Parathyroid adenoma (tissue), 2 donors: Measurements from ENCODE around the gene WRNIP1.

Experiments used
- H2AFZ ChIP-seq: fragments of 300-600 bp; sonication (generic); one replicate; pipeline ENCODE4 v1.7.0; 2017; ENCODE audit warnings: antibody characterized with exemption, mild to moderate bottlenecking
- H3K27ac ChIP-seq: fragments of 300-600 bp; sonication (generic); one replicate; pipeline ENCODE4 v1.7.0; 2017
- H3K27me3 ChIP-seq: fragments of 300-600 bp; sonication (generic); one replicate; pipeline ENCODE4 v1.7.0; 2017; ENCODE audit warnings: low read length; ENCODE audit not compliant: control insufficient read depth, insufficient read depth
- H3K36me3 ChIP-seq: fragments of 300-600 bp; sonication (generic); one replicate; pipeline ENCODE4 v1.7.0; 2017; ENCODE audit warnings: low read length; ENCODE audit not compliant: control insufficient read depth, insufficient read depth
- H3K4me1 ChIP-seq: fragments of 300-600 bp; sonication (generic); one replicate; pipeline ENCODE4 v1.7.0; 2017; ENCODE audit warnings: control low read depth
- H3K4me2 ChIP-seq: fragments of 300-600 bp; sonication (generic); one replicate; pipeline ENCODE4 v1.7.0; 2017; ENCODE audit warnings: low read length
- H3K4me3 ChIP-seq: fragments of 300-600 bp; sonication (generic); one replicate; pipeline ENCODE4 v1.7.0; 2017; ENCODE audit warnings: low read depth, low read length
- H3K79me2 ChIP-seq: fragments of 300-600 bp; sonication (generic); one replicate; pipeline ENCODE4 v1.7.0; 2017; ENCODE audit warnings: control low read depth
- H3K9ac ChIP-seq: fragments of 300-600 bp; sonication (generic); one replicate; pipeline ENCODE4 v1.7.0; 2017; ENCODE audit warnings: mild to moderate bottlenecking
- H3K9me3 ChIP-seq: fragments of 300-600 bp; sonication (generic); one replicate; pipeline ENCODE4 v1.7.0; 2017; ENCODE audit warnings: low read length; ENCODE audit not compliant: control insufficient read depth
- TF ChIP-seq, protein P1 (sequence below): fragments of 300-600 bp; sonication (generic); IDR thresholded peaks from one replicate; pipeline ENCODE4 v1.7.0; 2017; ENCODE audit warnings: antibody characterized with exemption, mild to moderate bottlenecking
- donor health status: primary hyperparathyroidism.

WRNIP1 gene

DNA sequence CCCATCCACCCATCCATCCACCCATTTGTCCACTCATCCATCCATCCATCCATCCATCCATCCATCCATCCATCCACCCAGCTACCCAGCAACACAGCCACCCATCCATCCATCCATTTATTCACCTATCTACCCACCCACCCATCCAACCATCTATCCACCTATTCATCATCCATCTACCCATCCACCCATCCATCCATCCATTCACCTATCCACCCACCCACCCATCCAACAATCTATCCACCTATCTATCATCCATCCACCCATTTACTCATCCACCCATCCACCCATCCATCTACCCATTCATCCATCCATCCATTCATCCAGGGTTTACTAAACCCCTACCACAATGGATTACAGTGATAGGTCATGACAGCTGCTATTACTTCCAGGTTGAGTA lies 69.1 kb downstream of the WRNIP1 start:
- no peaks in the 10 kb centered on the region for H3K9me3 ChIP-seq

More for the DNA sequence above, 69.1 kb downstream of the WRNIP1 start:
- no peak overlapping the region for H3K4me2 ChIP-seq
- H2AFZ ChIP-seq: no peak overlapping the region
- no peak overlapping the region for H3K27ac ChIP-seq
- no peak overlapping the region for H3K9ac ChIP-seq
- no peaks in the 10 kb centered on the region for H3K27me3 ChIP-seq
- peaks cover 11% of the 10 kb centered on the region for H3K4me1 ChIP-seq
- TF ChIP-seq, protein P1, sequence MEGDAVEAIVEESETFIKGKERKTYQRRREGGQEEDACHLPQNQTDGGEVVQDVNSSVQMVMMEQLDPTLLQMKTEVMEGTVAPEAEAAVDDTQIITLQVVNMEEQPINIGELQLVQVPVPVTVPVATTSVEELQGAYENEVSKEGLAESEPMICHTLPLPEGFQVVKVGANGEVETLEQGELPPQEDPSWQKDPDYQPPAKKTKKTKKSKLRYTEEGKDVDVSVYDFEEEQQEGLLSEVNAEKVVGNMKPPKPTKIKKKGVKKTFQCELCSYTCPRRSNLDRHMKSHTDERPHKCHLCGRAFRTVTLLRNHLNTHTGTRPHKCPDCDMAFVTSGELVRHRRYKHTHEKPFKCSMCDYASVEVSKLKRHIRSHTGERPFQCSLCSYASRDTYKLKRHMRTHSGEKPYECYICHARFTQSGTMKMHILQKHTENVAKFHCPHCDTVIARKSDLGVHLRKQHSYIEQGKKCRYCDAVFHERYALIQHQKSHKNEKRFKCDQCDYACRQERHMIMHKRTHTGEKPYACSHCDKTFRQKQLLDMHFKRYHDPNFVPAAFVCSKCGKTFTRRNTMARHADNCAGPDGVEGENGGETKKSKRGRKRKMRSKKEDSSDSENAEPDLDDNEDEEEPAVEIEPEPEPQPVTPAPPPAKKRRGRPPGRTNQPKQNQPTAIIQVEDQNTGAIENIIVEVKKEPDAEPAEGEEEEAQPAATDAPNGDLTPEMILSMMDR: no peak
- no peak overlapping the region for H3K4me3 ChIP-seq
- peaks cover 6% of the 10 kb centered on the region for H3K79me2 ChIP-seq
- no peaks in the 10 kb centered on the region for H3K36me3 ChIP-seq
